Endothelial cell of umbilical vein (primary cell): ENCODE results near the gene ELP4. TPM values are rescaled to one million over a fixed set of nuclear protein-coding genes. Genes with fewer than 3 reads are reported as not detected.

Experiments used
- BruUV-seq: library from RNA; stranded (reverse); fragments of 400-500 nt; replicated peaks from 2 replicates; lab custom pipeline; 2021; lab: Mats Ljungman, UMichigan
- CTCF ChIA-PET: fragments of 300-600, 350-600 bp; sonication (Branson Sonifier 250); formaldehyde crosslinking; loops from one replicate; lab custom pipeline; 2021; ENCODE audit warnings: antibody characterized with exemption, inconsistent platforms; lab: Charles Lee
- POLR2A ChIA-PET: fragments of 300-600, 350-600 bp; sonication (Branson Sonifier 250); formaldehyde crosslinking; loops from one replicate; lab custom pipeline; 2021; ENCODE audit warnings: antibody characterized with exemption, inconsistent platforms; lab: Charles Lee
- DNase-seq: peaks from one replicate; pipeline ENCODE4 v3.0.0-alpha.2; 2011; ENCODE audit warnings: low read depth, low spot score
- FAIRE-seq: peaks from 2 replicates; lab custom pipeline; 2011; peaks lifted over from hg19 to GRCh38; lab: Jason Lieb, UNC
- H2AFZ ChIP-seq: 2 replicates; pipeline ENCODE4 v1.6.0; 2012; ENCODE audit warnings: low read depth, low read length, control low read depth, inconsistent platforms
- H3K27ac ChIP-seq: 2 replicates; pipeline ENCODE4 v1.5.1; 2011; ENCODE audit warnings: low read depth, mild to moderate bottlenecking, control low read depth, low read length, moderate library complexity; ENCODE audit not compliant: insufficient read depth
- H3K27me3 ChIP-seq, 2 experiments: 2 replicates each; pipeline versions ENCODE4 v1.6.0 to v1.6.1; 2011; ENCODE audit warnings: low read length in 2 of 2, mixed read lengths in 1 of 2; ENCODE audit not compliant: control insufficient read depth in 2 of 2, insufficient read depth in 2 of 2
- H3K36me3 ChIP-seq, 2 experiments: 2 replicates in 1 of 2; 3 replicates in 1 of 2; pipeline ENCODE4 v1.5.1; 2011; ENCODE audit warnings: low read length in 2 of 2, mild to moderate bottlenecking in 1 of 2, moderate library complexity in 1 of 2; ENCODE audit not compliant: control insufficient read depth in 2 of 2, insufficient read depth in 2 of 2; ENCODE audit errors: extremely low read depth in 1 of 2
- H3K4me1 ChIP-seq: 3 replicates; pipeline ENCODE4 v1.5.1; 2011; ENCODE audit warnings: mild to moderate bottlenecking, low read length; ENCODE audit not compliant: control insufficient read depth, insufficient read depth; ENCODE audit errors: extremely low read depth
- H3K4me2 ChIP-seq: 2 replicates; pipeline ENCODE4 v1.6.1; 2011; ENCODE audit warnings: low read length, control low read depth, mixed read lengths; ENCODE audit not compliant: insufficient read depth
- H3K4me3 ChIP-seq, 3 experiments: fragments of 200-600 bp in 1 of 3; sonication (generic), shearing (Covaris generic) in 1 of 3; replicated peaks in 1 of 3; 2 replicates each; pipeline ENCODE4 v1.5.1; 2011 to 2016; ENCODE audit warnings: control low read depth in 3 of 3, low read length in 3 of 3, mild to moderate bottlenecking in 2 of 3, inconsistent platforms in 1 of 3, low read depth in 1 of 3, moderate library complexity in 1 of 3; ENCODE audit not compliant: insufficient read depth in 1 of 3
- H3K79me2 ChIP-seq: 2 replicates; pipeline ENCODE4 v1.6.0; 2012; ENCODE audit warnings: low read length, inconsistent platforms; ENCODE audit not compliant: control insufficient read depth, insufficient read depth
- H3K9ac ChIP-seq: replicated peaks from 2 replicates; pipeline ENCODE3; 2011; ENCODE audit warnings: low read length, control low read depth; ENCODE audit not compliant: insufficient read depth; ENCODE audit errors: extremely low read depth
- H3K9me1 ChIP-seq: replicated peaks from 3 replicates; pipeline ENCODE4 v1.6.0; 2011; ENCODE audit warnings: mild to moderate bottlenecking, low read length; ENCODE audit not compliant: control insufficient read depth, insufficient read depth; ENCODE audit errors: extremely low read depth
- H3K9me3 ChIP-seq: replicated peaks from 2 replicates; pipeline ENCODE4 v1.5.1; 2012; ENCODE audit warnings: low read length, inconsistent platforms; ENCODE audit not compliant: control insufficient read depth, insufficient read depth
- H4K20me1 ChIP-seq: replicated peaks from 2 replicates; pipeline ENCODE3; 2011; ENCODE audit warnings: mild to moderate bottlenecking, low read length; ENCODE audit not compliant: control insufficient read depth, insufficient read depth; ENCODE audit errors: extremely low read depth
- CTCF ChIP-seq, 2 donors: IDR thresholded peaks; 1 replicate in 1 of 2; 2 replicates in 1 of 2; pipeline ENCODE4 v1.5.1; 2011; ENCODE audit warnings: low read length in 2 of 2, mild to moderate bottlenecking in 2 of 2, moderate library complexity in 2 of 2, control low read depth in 1 of 2, inconsistent platforms in 1 of 2, low read depth in 1 of 2; ENCODE audit not compliant: insufficient read depth in 1 of 2; ENCODE audit errors: extremely low read depth in 1 of 2
- EZH2 ChIP-seq: IDR thresholded peaks from 2 replicates; pipeline ENCODE4 v1.6.1; 2012; ENCODE audit warnings: borderline replicate concordance, low read depth, mild to moderate bottlenecking, moderate library complexity, low read length, inconsistent platforms; ENCODE audit not compliant: severe bottlenecking
- FOS ChIP-seq: IDR thresholded peaks from 2 replicates; pipeline ENCODE4 v1.6.1; 2011; ENCODE audit warnings: mild to moderate bottlenecking, low read length, moderate library complexity, borderline replicate concordance; ENCODE audit not compliant: insufficient read depth
- GATA2 ChIP-seq: IDR thresholded peaks from 2 replicates; pipeline ENCODE4 v1.7.0; 2011; ENCODE audit warnings: low read depth, mild to moderate bottlenecking, moderate library complexity, mixed read lengths, low read length; ENCODE audit not compliant: insufficient read length, insufficient read depth
- MAX ChIP-seq: IDR thresholded peaks from 2 replicates; pipeline ENCODE4 v1.6.1; 2011; ENCODE audit not compliant: insufficient read depth, insufficient read length
- MYC ChIP-seq: IDR thresholded peaks from one replicate; pipeline ENCODE4 v1.6.1; 2011; ENCODE audit warnings: mild to moderate bottlenecking, low read depth, low read length
- POLR2AphosphoS5 ChIP-seq: IDR thresholded peaks from 2 replicates; pipeline ENCODE4 v1.6.1; 2012; ENCODE audit warnings: low read depth, mild to moderate bottlenecking, control low read depth, low read length, moderate library complexity; ENCODE audit not compliant: insufficient read depth
- dilution Hi-C: fragments of 300-500 bp; cut with MboI; formaldehyde crosslinking; loops from one replicate; pipeline ENCODE4 v1.15.0; 2019; ENCODE audit warnings: low sequenced_read_pairs; ENCODE audit not compliant: extremely low pct_ligation_motif_present
- intact Hi-C: fragments of 100-400 bp; cut with micrococcal nuclease; formaldehyde crosslinking; loops from one replicate; pipeline ENCODE4 v1.10.0; 2022
- polyA plus RNA-seq, 4 experiments: library from polyadenylated mRNA; depleted of rRNA in 3 of 4; stranded (reverse) in 3 of 4; unstranded in 1 of 4; fragments of >200 nt; gene quantifications; 2 replicates each; pipeline versions ENCODE4 v1.2.1 to v1.2.3, GENCODE V29; 2011 to 2012; ENCODE audit warnings: missing spikeins in 1 of 4
- total RNA-seq: library from RNA; stranded (reverse); gene quantifications from 2 replicates; pipeline ENCODE4 v1.2.3, GENCODE V29; 2021

ELP4 gene
- total and polyA plus RNA-seq, 2 donors (not counting 3 experiments of a cell fraction or from before 2014, with no cell fraction given) = 11.6 to 16.3 TPM

- Histone ChIP-seq H4K20me1 (no peaks in the 10 kb centered on the region), H3K9ac (no peak overlapping the region), H3K4me3 (no peak overlapping the region), H3K4me2 (no peak overlapping the region), H3K27ac (no peak overlapping the region), H3K27me3 (peaks cover 94 to 99% of the 10 kb centered on the region in 2 experiments), H3K9me1 (no peaks in the 10 kb centered on the region), H3K79me2 (no peaks in the 10 kb centered on the region), H3K9me3 (no peaks in the 10 kb centered on the region), H3K4me1 (peaks cover 3% of the 10 kb centered on the region), H3K36me3 (no peaks in the 10 kb centered on the region), H2AFZ (no peak overlapping the region)
- dilution Hi-C loops (no loop called here), intact Hi-C loops (no loop called here)
- POLR2A ChIA-PET = interaction anchor here (0.7 kb wide), 1 partner anchor 63 kb away, joined by 3 read pairs; no protein-coding TSS in a partner anchor
- CTCF ChIA-PET = interaction anchor here (1.4 to 1.6 kb wide), 2 partner anchors 12 to 181 kb away, joined by 5 to 6 read pairs; no protein-coding TSS in a partner anchor
- BruUV-seq = no TSS peak
- FAIRE-seq (no peak), DNase-seq (no peak)
- TF ChIP-seq FOS = no peak
- TF ChIP-seq EZH2 = peak; percentile 64
- TF ChIP-seq MYC = no peak
- no peak for TF ChIP-seq GATA2
- TF ChIP-seq CTCF (IDR thresholded peaks at IDR 0.05; ENCODE audit: extremely low read depth in 1 of 2, insufficient read depth in 1 of 2, low read depth in 1 of 2, low read length in 2 of 2) = no peak
- no peak for TF ChIP-seq POLR2AphosphoS5
- no peak for TF ChIP-seq MAX
Measured at GRCh38 chr11:31822175-31822926, 312.8 kb downstream of the ELP4 start.
